Activated CD4-positive, CD25-positive, alpha-beta regulatory T cell (primary cell): ENCODE measurements around the gene CFAP100.

ENCODE experiments used
- DNase-seq, 4 experiments: peaks; one replicate each; lab custom pipeline; 2025; lab: John Stamatoyannopoulos, UW

The CFAP100 gene

GRCh38 chr3:126442856-126443242, 48.1 kb downstream of the CFAP100 start:
- DNase-seq, result no peak

DNA sequence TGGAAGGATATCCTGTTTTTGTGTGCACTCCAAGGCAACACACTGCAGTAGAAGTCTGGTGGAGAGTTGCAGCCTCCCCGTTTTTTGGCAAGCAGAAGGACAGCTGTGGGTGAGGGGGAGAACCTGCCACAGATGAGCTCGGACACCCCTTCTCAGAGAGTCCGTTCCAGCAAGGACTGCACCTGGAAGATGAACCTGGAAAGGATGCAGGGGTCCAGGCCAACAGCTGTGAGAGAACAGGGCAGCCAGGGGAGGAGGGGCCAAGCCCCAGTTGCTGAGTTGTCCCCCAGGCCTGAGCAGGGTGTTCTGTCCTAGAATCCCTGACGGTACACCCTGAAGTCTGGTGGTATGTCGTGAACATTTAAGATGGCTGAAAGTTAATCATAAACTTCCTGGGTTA, 50.8 kb downstream of the CFAP100 start:
- no peak for DNase-seq

DNA sequence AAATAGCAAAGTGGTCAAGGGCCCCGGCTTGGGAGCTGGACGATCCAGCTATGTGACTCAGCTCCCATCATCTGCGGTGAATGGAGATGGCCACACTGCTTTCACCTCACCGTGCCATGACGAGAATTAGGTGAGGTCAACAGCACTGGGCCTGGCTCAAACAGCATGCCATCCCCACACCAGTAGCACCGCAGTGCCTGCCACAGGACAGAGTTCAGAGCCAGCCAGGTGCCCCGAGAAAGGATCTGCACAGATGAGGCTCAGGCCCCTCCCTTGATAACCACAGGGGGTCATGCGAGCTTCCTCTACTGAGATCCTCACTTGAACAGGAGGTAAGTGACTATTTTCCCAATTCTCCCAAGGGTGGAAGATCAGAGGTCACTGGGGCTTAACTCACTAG, 51.6 kb downstream of the CFAP100 start:
- DNase-seq, result no peak

DNA sequence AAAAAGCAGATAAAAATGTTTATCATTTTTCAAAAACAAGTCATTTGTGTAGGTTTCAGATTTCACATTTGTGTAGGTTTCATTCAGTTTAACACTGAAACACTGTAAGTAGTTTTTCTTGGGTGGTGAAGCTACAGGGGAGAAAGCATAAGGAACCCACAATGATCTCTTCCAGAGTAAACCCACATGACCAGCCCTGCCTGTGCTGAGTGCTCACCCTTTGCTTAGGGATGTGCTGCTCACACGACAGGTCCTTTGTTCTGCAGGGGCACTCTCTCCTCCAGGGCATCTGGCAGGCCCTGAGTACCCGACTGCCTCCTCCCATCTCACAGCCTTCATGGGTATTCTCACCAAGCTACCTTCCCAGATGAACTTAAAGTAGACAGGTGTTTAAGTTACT, 52.1 kb downstream of the CFAP100 start:
- no peak for DNase-seq

GRCh38 chr3:126447456-126448106, 52.9 kb downstream of the CFAP100 start:
- no peak for DNase-seq

GRCh38 chr3:126448136-126448892, 53.6 kb downstream of the CFAP100 start:
- no peak for DNase-seq

DNA sequence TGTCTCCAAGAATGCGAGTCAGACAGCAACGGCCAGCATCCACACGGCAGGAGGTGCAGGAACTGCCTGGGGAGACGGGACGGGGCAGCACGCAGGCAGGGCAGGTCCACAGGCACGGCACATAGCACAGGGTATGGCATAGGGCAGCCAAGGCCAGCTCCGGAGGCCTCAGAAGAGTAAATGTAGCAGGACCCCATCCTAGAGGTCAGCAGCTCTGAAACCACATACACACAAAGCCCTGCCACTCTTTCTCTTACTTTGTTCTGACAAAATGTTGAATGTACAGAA, 54.1 kb downstream of the CFAP100 start:
- no peak for DNase-seq

DNA sequence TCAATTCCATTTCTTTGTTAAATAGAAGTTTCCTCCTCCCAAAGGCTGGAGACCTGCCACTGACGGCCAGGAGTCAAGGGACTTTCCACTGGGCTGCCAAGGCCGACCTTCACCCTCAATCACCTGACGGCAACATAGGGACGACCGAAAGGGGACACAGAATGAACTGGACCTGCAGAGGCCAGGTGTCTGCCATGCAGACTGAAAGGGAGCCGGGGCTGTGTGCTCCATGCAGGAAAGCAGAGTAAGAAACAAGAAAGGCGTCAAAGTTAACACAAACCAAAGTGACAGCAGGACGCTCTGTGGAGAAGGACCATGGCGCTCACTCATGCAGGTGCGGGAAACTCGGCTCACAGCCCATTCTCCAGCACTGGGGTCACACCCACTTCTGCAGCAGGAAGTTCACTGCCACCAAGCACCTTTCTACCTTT, 54.9 kb downstream of the CFAP100 start:
- DNase-seq, result no peak

GRCh38 chr3:126450219-126450618, 55.5 kb downstream of the CFAP100 start:
- no peak for DNase-seq

- DNase-seq, result no peak
These were observed 56.0 kb downstream of the CFAP100 start for GRCh38 chr3:126450744-126451143.

GRCh38 chr3:126451511-126451910, 56.8 kb downstream of the CFAP100 start:
- DNase-seq, result no peak

- no peak for DNase-seq
These were observed 57.5 kb downstream of the CFAP100 start for GRCh38 chr3:126452213-126452612.

GRCh38 chr3:126454025-126454424, 59.3 kb downstream of the CFAP100 start:
- DNase-seq, result no peak

- no peak for DNase-seq
These were observed 59.9 kb downstream of the CFAP100 start for GRCh38 chr3:126454437-126455198.

DNA sequence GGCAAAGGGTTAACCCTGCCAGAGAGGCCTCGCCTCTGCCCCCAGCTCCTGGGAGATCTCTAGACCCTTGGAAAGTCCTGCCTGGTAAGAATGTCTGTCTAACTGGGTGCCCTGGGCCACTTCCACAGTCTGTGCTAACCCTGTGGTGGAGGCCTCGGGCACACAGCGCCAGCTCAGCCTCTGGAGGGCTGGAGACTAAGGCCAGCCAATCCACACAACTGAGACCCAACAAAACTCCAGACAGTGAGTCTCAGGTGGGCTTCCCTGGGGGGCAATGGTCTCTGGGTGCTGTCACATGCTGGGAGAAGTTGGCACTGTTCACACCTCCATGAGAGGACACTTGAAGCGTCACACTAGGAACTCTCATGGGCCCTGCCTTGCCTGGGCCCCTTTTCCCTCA, 61.5 kb downstream of the CFAP100 start:
- no peak for DNase-seq

DNA sequence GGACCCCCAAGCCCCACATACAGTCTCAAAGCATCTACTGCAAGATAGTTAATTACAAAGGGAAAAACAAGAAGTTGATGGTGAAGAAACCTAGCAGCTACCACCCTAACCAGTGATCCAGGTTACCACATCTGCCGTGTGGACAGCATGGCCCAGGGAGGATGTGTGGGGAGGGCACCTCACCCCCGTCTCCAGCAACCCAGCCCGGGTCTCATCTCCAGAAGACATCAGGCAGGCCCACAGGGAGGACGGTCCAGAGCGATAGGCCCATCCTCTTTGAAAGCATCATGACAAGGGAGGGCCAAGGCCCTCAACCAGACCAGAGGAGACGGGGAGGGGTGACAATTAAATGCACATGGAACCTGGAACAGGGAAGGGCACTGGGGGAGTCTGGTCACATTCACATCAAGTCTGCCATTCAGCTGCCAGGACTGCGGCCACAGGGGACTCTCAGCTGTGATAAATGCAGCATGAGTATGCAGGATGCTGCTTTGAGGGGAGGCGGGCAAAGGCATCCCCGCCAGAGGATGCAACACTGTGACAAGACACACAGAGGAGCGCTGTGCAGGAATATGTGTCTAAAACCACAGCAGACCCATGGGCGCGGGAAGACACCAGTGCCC, 62.2 kb downstream of the CFAP100 start:
- DNase-seq, result no peak

DNA sequence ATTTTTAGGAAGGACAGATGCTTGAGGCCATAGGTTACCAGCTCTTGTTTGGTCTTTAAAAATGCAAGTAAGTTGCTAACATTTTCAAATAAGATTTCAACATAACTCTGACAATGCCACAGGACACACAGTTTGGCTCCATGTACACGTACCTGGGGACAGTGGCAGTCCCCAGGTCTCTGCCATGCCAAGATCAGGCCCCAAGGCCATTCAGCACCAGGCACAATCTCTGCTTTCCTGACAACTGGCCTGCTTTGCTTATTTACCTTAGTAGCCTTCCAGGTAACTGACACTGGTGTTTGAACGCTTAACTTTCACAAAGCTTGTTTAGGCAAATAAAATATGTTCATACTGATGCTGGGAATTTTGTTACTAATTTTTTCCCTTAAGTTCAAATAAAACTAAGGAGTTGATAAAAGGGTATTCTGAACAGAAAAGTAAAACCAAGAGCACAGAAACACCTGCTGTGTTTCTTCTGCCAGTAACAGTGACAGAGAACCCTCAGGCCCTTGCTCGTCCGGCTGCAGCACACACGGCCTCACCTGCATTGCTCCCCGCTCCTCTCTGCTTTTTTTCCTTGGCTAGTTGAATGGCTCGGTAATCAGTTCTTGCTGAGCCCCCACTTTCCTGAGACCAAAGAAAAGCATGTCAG, 64.5 kb downstream of the CFAP100 start:
- no peak for DNase-seq

DNA sequence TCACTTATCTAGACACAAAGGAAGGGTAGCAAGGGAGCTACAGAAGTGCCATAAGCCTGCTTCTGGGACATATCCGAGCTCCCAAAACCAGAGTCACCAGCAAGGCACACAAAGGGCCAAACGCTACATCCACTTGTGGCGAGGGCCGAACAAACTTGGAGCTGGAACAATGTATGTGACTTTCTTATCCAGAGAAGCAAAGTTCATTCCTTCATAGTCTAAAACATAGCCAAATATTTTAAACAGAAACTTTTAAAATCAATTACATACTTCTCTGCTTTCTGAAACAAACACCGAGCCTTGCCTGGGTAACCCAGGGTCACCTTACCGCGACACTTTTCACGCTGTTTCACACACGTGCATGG, 65.0 kb downstream of the CFAP100 start:
- DNase-seq, result no peak

GRCh38 chr3:126460381-126460780, 65.7 kb downstream of the CFAP100 start:
- no peak for DNase-seq

GRCh38 chr3:126461450-126462070, 66.9 kb downstream of the CFAP100 start:
- no peak for DNase-seq

GRCh38 chr3:126463521-126463920, 68.8 kb downstream of the CFAP100 start:
- no peak for DNase-seq

DNA sequence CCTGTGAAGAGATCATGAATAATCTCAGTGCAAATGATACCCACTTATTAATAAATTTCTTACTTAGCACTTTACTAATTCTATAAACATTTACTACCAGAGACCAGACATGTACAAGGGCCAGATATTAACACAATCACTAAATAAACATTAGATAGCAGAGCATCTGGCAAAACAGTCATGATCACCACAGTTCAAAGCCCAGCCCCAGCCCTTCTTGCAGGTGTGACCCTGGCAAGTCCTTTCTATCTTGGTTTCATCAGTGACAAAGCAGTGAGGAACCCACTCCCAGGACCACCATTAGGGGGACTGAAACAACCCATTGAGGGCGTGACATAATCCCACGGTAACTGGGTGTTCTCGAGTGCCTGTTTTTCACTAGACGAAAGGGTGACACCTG, 69.4 kb downstream of the CFAP100 start:
- DNase-seq, result no peak
